ENCODE data around the gene MED27. TPM values are rescaled to one million over a fixed set of nuclear protein-coding genes. Genes with fewer than 3 reads are reported as not detected.

The MED27 gene
- total and polyA plus RNA-seq, 2 experiments from 2014 or later, result 17.2 to 32.1 TPM

GRCh38 chr9:132025766-132026165 is 53.9 kb downstream of the MED27 start:
- no peak overlapping the region for H3K4me2 ChIP-seq
- H3K9me2 ChIP-seq (replicated peaks; ENCODE audit: insufficient read depth), result no peaks in the 10 kb centered on the region
- H3K79me2 ChIP-seq, result peaks cover 69% of the 10 kb centered on the region
- H4K20me1 ChIP-seq (ENCODE audit: insufficient read depth, poor library complexity, severe bottlenecking), result peaks cover 19% of the 10 kb centered on the region
- no peak for DNase-seq (ENCODE audit: low spot score)
- no peak overlapping the region for H3K4me3 ChIP-seq
- H3K27me3 ChIP-seq, result no peaks in the 10 kb centered on the region
- no peaks in the 10 kb centered on the region for H3K36me3 ChIP-seq (replicated peaks; ENCODE audit: insufficient read depth, low read depth)
- no peak overlapping the region for H3K27ac ChIP-seq
- H3K4me1 ChIP-seq (ENCODE audit: insufficient read depth), result peaks cover 13% of the 10 kb centered on the region
- no peak for TF ChIP-seq EZH2phosphoT487 (IDR thresholded peaks at IDR 0.05; ENCODE audit: low read depth, severe bottlenecking, unreplicated experiment)
- no peak for TF ChIP-seq CTCF (IDR thresholded peaks at IDR 0.05; ENCODE audit: poor library complexity)
- no peak for TF ChIP-seq EZH2 (IDR thresholded peaks at IDR 0.05; ENCODE audit: borderline replicate concordance)
- no peaks in the 10 kb centered on the region for H3K9me3 ChIP-seq (ENCODE audit: low read depth)
- 92% methylated on average over 3 of the region's 3 CpGs for WGBS (ENCODE audit: low lambda C conversion rate, missing lambda C conversion rate)
- H2AFZ ChIP-seq, result no peak overlapping the region

- Histone ChIP-seq H3K79me2 (peaks cover 60% of the 10 kb centered on the region), H3K9me2 (replicated peaks; ENCODE audit: insufficient read depth) (no peaks in the 10 kb centered on the region), H4K20me1 (ENCODE audit: insufficient read depth, poor library complexity, severe bottlenecking) (peaks cover 20% of the 10 kb centered on the region), H3K4me3 (no peak overlapping the region), H3K27ac (no peak overlapping the region), H3K9me3 (ENCODE audit: low read depth) (no peaks in the 10 kb centered on the region), H2AFZ (no peak overlapping the region), H3K4me2 (no peak overlapping the region), H3K27me3 (no peaks in the 10 kb centered on the region), H3K36me3 (replicated peaks; ENCODE audit: insufficient read depth, low read depth) (no peaks in the 10 kb centered on the region), H3K4me1 (ENCODE audit: insufficient read depth) (peaks cover 23% of the 10 kb centered on the region)
- no peak for DNase-seq (ENCODE audit: low spot score)
- TF ChIP-seq EZH2 (IDR thresholded peaks at IDR 0.05; ENCODE audit: borderline replicate concordance), result no peak
- TF ChIP-seq EZH2phosphoT487 (IDR thresholded peaks at IDR 0.05; ENCODE audit: low read depth, severe bottlenecking, unreplicated experiment), result no peak
- TF ChIP-seq CTCF (IDR thresholded peaks at IDR 0.05; ENCODE audit: poor library complexity), result no peak
- 67% methylated on average over 7 of the region's 7 CpGs for WGBS (ENCODE audit: low lambda C conversion rate, missing lambda C conversion rate)
Measured at GRCh38 chr9:132024589-132024988, 55.1 kb downstream of the MED27 start.

GRCh38 chr9:132023419-132024180 is 56.1 kb downstream of the MED27 start:
- no peaks in the 10 kb centered on the region for H3K9me3 ChIP-seq (ENCODE audit: low read depth)
- no peak overlapping the region for H3K4me3 ChIP-seq
- peaks cover 15% of the 10 kb centered on the region for H4K20me1 ChIP-seq (ENCODE audit: insufficient read depth, poor library complexity, severe bottlenecking)
- no peak for DNase-seq (ENCODE audit: low spot score)
- H3K27me3 ChIP-seq, result no peaks in the 10 kb centered on the region
- H3K27ac ChIP-seq, result no peak overlapping the region
- H3K36me3 ChIP-seq (replicated peaks; ENCODE audit: insufficient read depth, low read depth), result no peaks in the 10 kb centered on the region
- 88% methylated on average over 5 of the region's 5 CpGs for WGBS (ENCODE audit: low lambda C conversion rate, missing lambda C conversion rate)
- no peak overlapping the region for H3K4me2 ChIP-seq
- peaks cover 21% of the 10 kb centered on the region for H3K4me1 ChIP-seq (ENCODE audit: insufficient read depth)
- no peak overlapping the region for H2AFZ ChIP-seq
- peaks cover 60% of the 10 kb centered on the region for H3K79me2 ChIP-seq
- H3K9me2 ChIP-seq (replicated peaks; ENCODE audit: insufficient read depth), result no peaks in the 10 kb centered on the region
- TF ChIP-seq EZH2phosphoT487 (IDR thresholded peaks at IDR 0.05; ENCODE audit: low read depth, severe bottlenecking, unreplicated experiment) (no peak), CTCF (IDR thresholded peaks at IDR 0.05; ENCODE audit: poor library complexity) (no peak), EZH2 (IDR thresholded peaks at IDR 0.05; ENCODE audit: borderline replicate concordance) (no peak)

Data from hepatocyte (in vitro differentiated cells).